ENCODE measurements around the gene ATP5F1E. TPM values are rescaled to one million over a fixed set of nuclear protein-coding genes. Genes with fewer than 3 reads are reported as not detected.

ATP5F1E gene
- total RNA-seq, 1 experiment from 2014 or later, result 41.1 TPM

GRCh38 chr20:59042151-59042795 is 10.1 kb upstream of the ATP5F1E start, which contains the start of gene PRELID3B:
TSS of gene PRELID3B (minus strand) at chr20:59042786. CDS start at chr20:59042730, 56 bp downstream.
- 0 out of 2 replicates have a peak within 1 kb of the TSS, but pooled peaks have one; percentile 70 for H3K27ac Mint-ChIP-seq
- CTCF ChIA-PET, result interaction anchor here (0.9 to 2.7 kb wide), 4 partner anchors 153 to 561 kb away, joined by 3 to 6 read pairs (median 4); no protein-coding TSS in a partner anchor
- H3K36me3 Mint-ChIP-seq, result peaks cover 20% of the 10 kb centered on the region
- POLR2A ChIA-PET, result interaction anchor here (1.9 kb wide), 1 partner anchor 10 kb away, joined by 5 read pairs; the partner anchor contains the start of gene ATP5F1E
- DNase-seq (ENCODE audit: low spot score) (peak; percentile 50), ATAC-seq (peak; percentile 29)
- H3K4me3 Mint-ChIP-seq, result peak within 1 kb of the TSS; percentile 82
- H3K27me3 Mint-ChIP-seq (ENCODE audit: low read depth), result peaks cover 16% of the 10 kb centered on the region
- no peaks in the 10 kb centered on the region for H3K9me3 Mint-ChIP-seq
- peaks cover 20% of the 10 kb centered on the region for H3K4me1 Mint-ChIP-seq
- TF ChIP-seq ZNF281 (CRISPR knock-in tag; IDR thresholded peaks at IDR 0.05) (peak; percentile 75; the same call in 1 of the 2 replicates), ATF6 (CRISPR knock-in tag; IDR thresholded peaks at IDR 0.05) (no peak), MLX (CRISPR knock-in tag; IDR thresholded peaks at IDR 0.05) (no peak), NR1H2 (CRISPR knock-in tag; IDR thresholded peaks at IDR 0.05) (no peak; the same call in 1 of the 2 replicates), ZNF263 (CRISPR knock-in tag; IDR thresholded peaks at IDR 0.05; ENCODE audit: low read depth) (no peak), HMGA2 (CRISPR knock-in tag; IDR thresholded peaks at IDR 0.05) (no peak), ATF1 (CRISPR knock-in tag; IDR thresholded peaks at IDR 0.05) (no peak), CREB1 (CRISPR knock-in tag; IDR thresholded peaks at IDR 0.05) (0 out of 2 replicates have a peak, but pooled peaks have one; percentile 83), CBFB (CRISPR knock-in tag; IDR thresholded peaks at IDR 0.05; ENCODE audit: low read depth) (no peak), RELA (CRISPR knock-in tag; IDR thresholded peaks at IDR 0.05; ENCODE audit: borderline replicate concordance) (peak; percentile 75; the same call in 1 of the 2 replicates), ZNF423 (CRISPR knock-in tag; IDR thresholded peaks at IDR 0.05) (no peak), GABPB1 (CRISPR knock-in tag; IDR thresholded peaks at IDR 0.05) (no peak), MXD4 (CRISPR knock-in tag; IDR thresholded peaks at IDR 0.05; ENCODE audit: borderline replicate concordance) (no peak), E2F4 (CRISPR knock-in tag; IDR thresholded peaks at IDR 0.05; ENCODE audit: borderline replicate concordance, low read depth) (no peak), NR2C2 (CRISPR knock-in tag; IDR thresholded peaks at IDR 0.05) (peak; percentile 79), JAZF1 (CRISPR knock-in tag; IDR thresholded peaks at IDR 0.05) (no peak), SOX15 (CRISPR knock-in tag; IDR thresholded peaks at IDR 0.05) (no peak), NR3C1 (CRISPR knock-in tag; conservative IDR thresholded peaks at IDR 0.05; ENCODE audit: low read depth) (no peak), TEAD1 (CRISPR knock-in tag; IDR thresholded peaks at IDR 0.05) (no peak), STAT6 (CRISPR knock-in tag; conservative IDR thresholded peaks at IDR 0.05; ENCODE audit: low read depth) (no peak), PRRX2 (CRISPR knock-in tag; IDR thresholded peaks at IDR 0.05) (no peak), USF1 (CRISPR knock-in tag; IDR thresholded peaks at IDR 0.05) (peak; percentile 49; the same call in 1 of the 2 replicates), E2F5 (CRISPR knock-in tag; IDR thresholded peaks at IDR 0.05) (0 out of 2 replicates have a peak, but pooled peaks have one; percentile 18), ZNF671 (CRISPR knock-in tag; IDR thresholded peaks at IDR 0.05) (no peak), IRF1 (CRISPR knock-in tag; IDR thresholded peaks at IDR 0.05) (peak; percentile 83), FOXP1 (CRISPR knock-in tag; IDR thresholded peaks at IDR 0.05; ENCODE audit: borderline replicate concordance) (peak; percentile 95)
